Stimulated activated naive B cell treated with anti-CD40 and anti-IgM and Interleukin-4, amounts not matched to agents 10 μg/mL and 1 μg/mL and 100 μg/mL, for 72 hours (primary cell): ENCODE measurements around the gene MUSTN1.
A peak's percentile ranks its signal among the peaks of the same experiment; 100 is the strongest.

Source experiments
- ATAC-seq, 2 donors: fragments of 150-1000 bp; cut with Tn5 transposase; replicated peaks; 2 replicates each; pipeline ENCODE4 v1.10.0; 2021; ENCODE audit warnings: moderate library complexity in 1 of 2
- DNase-seq: peaks from one replicate; pipeline ENCODE4 v3.0.0; 2021
- H3K27ac Mint-ChIP-seq: one replicate; pipeline ENCODE4 v1.8.0; 2022; ENCODE audit warnings: mild to moderate bottlenecking, mixed read lengths
- H3K27me3 Mint-ChIP-seq, 2 donors: one replicate each; pipeline ENCODE4 v1.8.0; 2022; ENCODE audit warnings: mixed read lengths in 2 of 2
- H3K36me3 Mint-ChIP-seq, 2 donors: one replicate each; pipeline ENCODE4 v1.8.0; 2022; ENCODE audit warnings: mixed read lengths in 2 of 2, mild to moderate bottlenecking in 1 of 2
- H3K4me1 Mint-ChIP-seq, 2 donors: one replicate each; pipeline ENCODE4 v1.8.0; 2022; ENCODE audit warnings: mixed read lengths in 2 of 2, mild to moderate bottlenecking in 1 of 2
- H3K4me3 Mint-ChIP-seq, 2 donors: one replicate each; pipeline ENCODE4 v1.8.0; 2022; ENCODE audit warnings: mild to moderate bottlenecking in 2 of 2, mixed read lengths in 2 of 2, moderate library complexity in 1 of 2
- H3K9me3 Mint-ChIP-seq, 2 donors: one replicate each; pipeline ENCODE4 v1.8.0; 2022; ENCODE audit warnings: mixed read lengths in 2 of 2, mild to moderate bottlenecking in 1 of 2

MUSTN1 gene

DNA sequence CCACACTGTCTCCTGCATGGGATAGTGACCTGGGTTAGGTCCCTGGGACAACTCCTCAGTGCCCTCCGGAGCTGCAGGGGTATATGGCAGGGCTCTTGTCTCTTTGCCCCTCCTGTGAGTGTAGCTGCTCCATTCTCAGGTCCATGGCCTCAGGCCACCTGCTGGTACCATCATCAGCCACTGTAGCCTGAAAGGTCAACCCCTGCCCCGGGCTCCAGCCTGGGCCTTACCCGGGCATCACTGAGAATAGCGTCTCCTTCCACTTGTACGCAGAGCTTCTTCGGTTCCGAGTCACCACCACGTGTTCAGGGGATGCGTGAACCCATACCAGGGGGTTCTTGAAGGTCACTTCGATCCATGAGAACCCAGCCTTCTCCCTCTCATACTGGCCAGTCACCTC lies 18.2 kb downstream of the MUSTN1 start:
- no peak for DNase-seq
- no peak for ATAC-seq
- no peaks in the 10 kb centered on the region for H3K27me3 Mint-ChIP-seq
- no peaks in the 10 kb centered on the region for H3K4me1 Mint-ChIP-seq
- H3K4me3 Mint-ChIP-seq, result no peak overlapping the region
- no peaks in the 10 kb centered on the region for H3K9me3 Mint-ChIP-seq
- H3K27ac Mint-ChIP-seq, result no peak overlapping the region
- peaks cover 0 to 3% of the 10 kb centered on the region in 2 donors for H3K36me3 Mint-ChIP-seq

DNA sequence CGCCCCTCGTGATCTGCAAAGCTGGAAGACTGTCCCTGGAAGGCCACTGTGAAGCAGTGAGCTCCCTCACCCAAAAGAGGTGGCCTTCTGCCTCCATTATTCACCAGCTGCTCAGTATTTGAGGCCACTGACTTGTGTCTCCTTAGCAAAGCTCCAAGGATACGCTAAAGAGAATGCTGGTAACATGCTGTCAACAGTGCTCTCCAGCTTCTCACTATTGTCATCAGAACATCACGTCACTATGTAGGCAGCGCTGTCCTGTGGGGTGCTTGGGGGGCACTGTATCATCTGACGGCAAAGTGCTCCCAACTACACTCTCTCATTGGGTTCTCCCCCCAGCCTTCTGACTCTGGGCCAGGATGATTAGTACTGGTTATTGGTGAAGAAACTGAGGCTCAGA lies 18.6 kb downstream of the MUSTN1 start:
- H3K9me3 Mint-ChIP-seq, result no peaks in the 10 kb centered on the region
- no peak overlapping the region for H3K4me3 Mint-ChIP-seq
- no peak for ATAC-seq
- no peaks in the 10 kb centered on the region for H3K4me1 Mint-ChIP-seq
- DNase-seq, result no peak
- H3K27ac Mint-ChIP-seq, result no peak overlapping the region
- peaks cover 0 to 3% of the 10 kb centered on the region in 2 donors for H3K36me3 Mint-ChIP-seq
- no peaks in the 10 kb centered on the region for H3K27me3 Mint-ChIP-seq

DNA sequence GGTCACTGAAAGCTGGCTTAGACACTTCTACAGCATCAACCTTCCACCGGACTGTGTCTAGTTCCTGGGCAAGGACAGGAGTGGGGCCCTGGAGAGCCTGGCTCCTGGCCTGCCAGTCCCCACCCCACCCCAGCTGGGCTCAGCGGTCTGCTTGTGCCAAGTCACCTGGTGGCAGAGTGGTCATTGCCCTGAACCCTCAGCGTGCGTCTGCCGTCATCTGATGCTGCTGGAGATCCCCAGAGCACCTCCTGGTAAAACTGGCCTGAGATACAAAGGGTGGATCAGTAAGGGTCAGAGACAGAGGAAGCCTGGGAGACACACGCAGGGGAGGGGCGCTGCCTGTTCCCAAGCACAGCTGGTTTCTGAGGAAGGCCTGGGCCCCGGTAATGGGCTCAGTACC lies 21.0 kb downstream of the MUSTN1 start:
- Mint-ChIP-seq H3K4me1 (peaks cover 3 to 5% of the 10 kb centered on the region in 2 donors), H3K4me3 (no peak overlapping the region), H3K27me3 (peaks cover 0 to 8% of the 10 kb centered on the region in 2 donors), H3K36me3 (no peaks in the 10 kb centered on the region), H3K27ac (no peak overlapping the region), H3K9me3 (no peaks in the 10 kb centered on the region)
- ATAC-seq, result no peak
- DNase-seq, result no peak

DNA sequence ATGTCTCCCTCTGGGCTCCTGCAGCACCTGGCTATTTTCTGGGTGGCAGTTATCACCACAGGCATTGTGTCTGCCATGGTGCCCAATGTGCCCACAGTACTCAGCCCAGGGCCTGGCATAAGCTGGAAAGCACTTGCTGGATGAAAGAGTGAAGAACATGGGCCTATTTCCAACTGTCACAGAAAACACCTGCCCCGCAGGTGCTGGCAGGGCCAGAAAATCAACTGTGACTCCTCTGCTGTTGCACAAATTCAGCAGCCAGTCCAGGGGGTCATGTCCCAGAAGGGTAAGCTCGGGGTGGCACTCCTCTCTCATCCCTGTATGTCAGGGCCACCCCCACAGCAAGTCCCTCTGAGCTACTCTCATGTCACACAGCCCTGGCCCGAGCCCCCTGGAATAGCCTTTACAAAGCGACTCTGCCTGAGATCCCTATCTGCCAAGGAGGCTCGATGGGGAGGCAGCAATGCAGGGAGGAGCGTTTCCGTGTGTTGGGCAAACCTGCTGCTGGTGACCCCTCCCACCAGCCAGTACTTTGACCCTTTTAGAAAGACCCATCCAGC lies 23.3 kb downstream of the MUSTN1 start:
- Mint-ChIP-seq H3K9me3 (no peaks in the 10 kb centered on the region), H3K36me3 (no peaks in the 10 kb centered on the region), H3K27ac (no peak overlapping the region), H3K27me3 (peaks cover 0 to 8% of the 10 kb centered on the region in 2 donors), H3K4me1 (peaks cover 3 to 5% of the 10 kb centered on the region in 2 donors), H3K4me3 (no peak overlapping the region)
- no peak for DNase-seq
- no peak for ATAC-seq

DNA sequence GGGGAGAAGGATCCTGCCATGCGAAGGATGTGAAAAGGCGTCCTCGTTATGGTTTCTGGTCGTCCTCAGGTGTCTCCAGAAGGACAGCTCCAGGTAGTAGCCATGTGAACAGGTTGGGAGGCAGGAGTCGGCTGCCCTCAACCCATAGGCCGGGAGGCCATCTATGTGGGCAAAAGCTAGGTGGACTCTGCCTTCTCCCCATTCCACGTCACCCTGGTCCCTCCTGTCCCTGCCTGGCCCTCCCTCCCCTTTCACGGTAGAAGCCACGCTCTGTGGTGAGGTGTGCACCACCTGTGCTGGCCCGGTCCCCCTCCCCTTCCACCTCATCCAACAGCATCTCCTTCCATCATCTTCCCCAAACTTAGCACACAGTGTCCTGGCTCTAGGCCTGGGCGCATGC lies 23.9 kb downstream of the MUSTN1 start:
- no peaks in the 10 kb centered on the region for H3K36me3 Mint-ChIP-seq
- DNase-seq (no peak), ATAC-seq (no peak)
- H3K4me3 Mint-ChIP-seq, result no peak overlapping the region
- peaks cover 0 to 8% of the 10 kb centered on the region in 2 donors for H3K27me3 Mint-ChIP-seq
- H3K4me1 Mint-ChIP-seq, result peaks cover 3 to 5% of the 10 kb centered on the region in 2 donors
- no peak overlapping the region for H3K27ac Mint-ChIP-seq
- H3K9me3 Mint-ChIP-seq, result no peaks in the 10 kb centered on the region

DNA sequence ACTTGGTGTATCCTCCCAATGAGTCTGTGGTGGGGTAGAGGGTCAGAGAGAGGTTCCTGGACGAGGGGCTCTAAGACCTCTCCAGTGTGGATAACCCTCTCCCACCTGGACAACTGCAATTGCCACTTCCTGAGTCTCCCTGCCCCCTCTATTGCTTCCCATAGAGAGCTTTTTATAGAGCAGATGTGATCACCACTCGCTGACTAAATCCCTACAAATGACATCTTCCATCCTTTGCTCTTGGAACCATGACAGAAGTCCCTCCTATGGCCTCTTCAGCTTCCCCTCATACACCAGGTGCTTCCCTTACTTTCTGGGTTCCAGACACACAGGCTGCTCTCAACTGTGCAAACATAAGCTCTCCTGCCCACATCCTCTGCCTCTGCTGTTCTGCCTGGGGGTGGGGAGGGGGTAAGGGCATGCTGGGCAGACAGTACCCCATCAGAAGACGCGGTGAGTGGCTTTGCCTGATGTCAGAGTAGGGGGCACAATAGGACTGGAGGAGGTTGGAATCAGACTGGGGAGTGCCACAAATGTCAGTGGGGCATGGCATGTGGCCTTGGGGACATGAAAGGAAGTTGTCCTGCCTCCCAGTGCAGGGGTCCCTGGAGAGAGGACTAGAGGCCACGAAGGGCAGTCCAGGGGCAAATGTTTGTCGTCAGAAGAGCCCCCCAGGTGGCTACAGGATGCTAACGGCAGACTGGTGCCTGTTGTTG lies 25.0 kb downstream of the MUSTN1 start:
- ATAC-seq, result no peak
- Mint-ChIP-seq H3K27me3 (peaks cover 0 to 8% of the 10 kb centered on the region in 2 donors), H3K27ac (no peak overlapping the region), H3K4me1 (peaks cover 3 to 5% of the 10 kb centered on the region in 2 donors), H3K4me3 (no peak overlapping the region), H3K36me3 (no peaks in the 10 kb centered on the region), H3K9me3 (no peaks in the 10 kb centered on the region)
- DNase-seq, result no peak

DNA sequence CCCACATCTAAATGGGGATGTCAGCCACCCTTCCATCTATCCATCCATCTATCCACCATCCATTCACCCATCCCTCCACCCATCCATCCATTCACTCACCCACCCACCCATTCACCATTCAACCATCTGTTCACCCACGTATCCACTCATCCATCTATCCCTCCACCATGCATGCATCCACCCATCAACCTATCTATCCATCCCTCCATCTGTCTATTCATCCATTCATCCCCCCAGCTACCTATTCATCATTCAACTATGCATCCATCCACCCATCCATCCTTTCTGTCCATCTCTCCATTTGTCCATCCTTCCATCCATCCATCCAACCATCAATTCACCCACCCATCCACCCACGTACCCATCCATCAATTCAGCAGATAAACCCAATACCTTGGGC lies 25.7 kb downstream of the MUSTN1 start:
- DNase-seq, result no peak
- H3K27ac Mint-ChIP-seq, result no peak overlapping the region
- peaks cover 0 to 8% of the 10 kb centered on the region in 2 donors for H3K27me3 Mint-ChIP-seq
- H3K36me3 Mint-ChIP-seq, result no peaks in the 10 kb centered on the region
- no peaks in the 10 kb centered on the region for H3K9me3 Mint-ChIP-seq
- ATAC-seq, result no peak
- no peak overlapping the region for H3K4me3 Mint-ChIP-seq
- H3K4me1 Mint-ChIP-seq, result peaks cover 3 to 5% of the 10 kb centered on the region in 2 donors

DNA sequence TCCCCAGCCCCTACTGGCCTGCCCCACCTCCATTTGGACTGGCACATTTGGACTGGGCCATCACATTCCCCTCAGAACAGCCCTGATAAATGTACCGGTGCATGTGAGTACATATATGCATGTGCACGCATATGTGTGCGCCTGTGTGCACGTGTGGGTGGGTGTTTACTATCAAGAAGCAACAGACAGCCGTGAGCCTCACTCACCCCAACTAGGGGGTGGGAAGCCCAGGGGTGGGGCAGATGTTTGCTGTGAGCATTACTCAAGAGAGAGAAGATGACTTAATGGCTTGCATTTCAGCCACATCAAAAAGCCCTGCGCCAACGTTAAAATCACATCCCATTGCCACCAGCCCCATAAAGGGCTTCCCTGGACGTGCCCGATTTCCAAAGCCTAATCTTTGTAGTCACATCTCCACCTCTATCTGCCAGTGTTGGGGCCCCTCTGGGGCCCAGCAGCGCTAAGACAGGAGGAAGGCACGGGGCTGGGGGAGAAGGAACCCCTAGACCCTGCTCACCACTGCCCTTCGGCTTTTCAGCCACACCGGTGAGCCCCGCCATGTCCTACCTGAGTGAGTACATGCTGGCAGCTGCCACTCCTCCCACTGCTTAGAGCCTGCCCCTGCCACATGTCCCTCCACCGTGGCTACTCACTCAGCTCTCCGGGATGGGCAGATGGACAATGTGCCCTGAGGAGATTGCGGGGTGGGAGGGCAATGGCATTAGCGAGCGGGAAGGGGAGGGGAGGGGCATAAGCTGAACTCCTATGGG lies 29.4 kb downstream of the MUSTN1 start:
- no peak overlapping the region for H3K27ac Mint-ChIP-seq
- H3K4me1 Mint-ChIP-seq, result peaks cover 3 to 5% of the 10 kb centered on the region in 2 donors
- ATAC-seq (no peak), DNase-seq (no peak)
- no peaks in the 10 kb centered on the region for H3K36me3 Mint-ChIP-seq
- H3K27me3 Mint-ChIP-seq, result peaks cover 0 to 8% of the 10 kb centered on the region in 2 donors
- no peak overlapping the region for H3K4me3 Mint-ChIP-seq
- no peaks in the 10 kb centered on the region for H3K9me3 Mint-ChIP-seq

DNA sequence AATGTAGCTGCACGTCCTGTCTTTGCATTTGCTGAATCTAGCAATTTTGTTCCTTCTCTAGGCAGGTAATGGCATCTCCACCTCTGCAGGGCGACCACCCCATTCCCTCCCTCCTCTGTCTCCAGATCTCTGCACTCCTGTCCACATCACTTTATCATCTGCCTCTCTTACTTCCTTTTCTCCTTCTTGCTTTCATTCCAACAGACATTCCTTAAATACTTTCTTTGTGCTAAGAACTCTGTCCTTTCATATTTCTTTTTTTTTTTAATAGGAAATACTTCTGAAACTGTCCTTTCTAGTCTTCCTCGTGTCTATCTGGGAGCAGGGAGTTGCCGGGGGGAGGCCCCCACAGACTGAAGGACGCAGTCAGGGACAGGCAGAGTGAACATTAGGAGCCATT lies 33.0 kb downstream of the MUSTN1 start:
- no peak overlapping the region for H3K4me3 Mint-ChIP-seq
- no peak overlapping the region for H3K27ac Mint-ChIP-seq
- no peaks in the 10 kb centered on the region for H3K36me3 Mint-ChIP-seq
- H3K9me3 Mint-ChIP-seq, result no peaks in the 10 kb centered on the region
- no peaks in the 10 kb centered on the region for H3K27me3 Mint-ChIP-seq
- ATAC-seq (no peak), DNase-seq (no peak)
- no peaks in the 10 kb centered on the region for H3K4me1 Mint-ChIP-seq

DNA sequence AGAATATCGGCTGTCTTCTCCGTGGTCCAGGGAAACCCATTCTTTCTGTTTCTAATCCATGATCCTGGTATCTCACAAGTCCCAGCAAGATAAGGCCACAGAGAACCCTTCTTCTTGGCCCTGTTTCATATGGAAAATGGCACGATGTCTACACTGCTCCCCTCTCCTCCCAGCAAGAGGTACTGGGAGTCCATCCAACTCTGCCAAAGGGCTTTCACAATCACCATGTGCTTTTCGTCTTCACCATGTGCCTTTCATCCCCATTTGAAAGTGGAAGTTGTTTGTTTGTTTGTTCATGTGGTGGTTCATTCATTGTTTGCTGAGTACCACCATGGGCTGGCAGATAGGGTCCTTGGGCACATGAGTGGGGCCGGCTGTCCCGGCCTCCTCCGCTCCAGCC lies 34.7 kb downstream of the MUSTN1 start:
- H3K9me3 Mint-ChIP-seq, result no peaks in the 10 kb centered on the region
- H3K4me1 Mint-ChIP-seq, result no peaks in the 10 kb centered on the region
- ATAC-seq (no peak), DNase-seq (no peak)
- H3K27ac Mint-ChIP-seq, result no peak overlapping the region
- H3K27me3 Mint-ChIP-seq, result no peaks in the 10 kb centered on the region
- H3K4me3 Mint-ChIP-seq, result no peak overlapping the region
- H3K36me3 Mint-ChIP-seq, result no peaks in the 10 kb centered on the region

DNA sequence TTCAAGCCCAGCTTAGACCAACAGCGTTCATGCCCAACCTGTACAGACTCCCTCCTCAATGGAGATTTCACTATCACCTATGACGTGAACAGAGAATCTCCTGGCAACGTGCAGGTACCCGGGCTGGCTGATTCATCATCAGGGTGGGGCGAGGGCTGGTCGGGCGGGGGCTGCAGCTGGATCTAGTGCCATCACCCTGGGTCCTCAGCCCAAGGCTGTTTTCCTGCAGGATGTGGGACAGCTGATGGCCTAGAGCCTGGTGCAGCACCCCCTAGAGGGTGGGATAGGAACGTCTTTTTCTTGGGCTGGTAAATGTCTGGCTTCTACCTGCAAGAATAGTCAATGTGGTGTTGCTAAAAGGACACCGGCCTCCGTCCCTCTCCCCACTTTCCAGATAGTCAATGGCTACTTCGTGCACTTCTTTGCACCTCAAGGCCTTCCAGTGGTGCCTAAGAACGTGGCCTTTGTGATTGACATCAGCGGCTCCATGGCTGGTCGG lies 35.8 kb downstream of the MUSTN1 start:
- Mint-ChIP-seq H3K9me3 (no peaks in the 10 kb centered on the region), H3K36me3 (no peaks in the 10 kb centered on the region), H3K27ac (no peak overlapping the region), H3K27me3 (no peaks in the 10 kb centered on the region), H3K4me1 (no peaks in the 10 kb centered on the region), H3K4me3 (no peak overlapping the region)
- ATAC-seq (peak in 1 of 2 donors; percentile 50), DNase-seq (no peak)

DNA sequence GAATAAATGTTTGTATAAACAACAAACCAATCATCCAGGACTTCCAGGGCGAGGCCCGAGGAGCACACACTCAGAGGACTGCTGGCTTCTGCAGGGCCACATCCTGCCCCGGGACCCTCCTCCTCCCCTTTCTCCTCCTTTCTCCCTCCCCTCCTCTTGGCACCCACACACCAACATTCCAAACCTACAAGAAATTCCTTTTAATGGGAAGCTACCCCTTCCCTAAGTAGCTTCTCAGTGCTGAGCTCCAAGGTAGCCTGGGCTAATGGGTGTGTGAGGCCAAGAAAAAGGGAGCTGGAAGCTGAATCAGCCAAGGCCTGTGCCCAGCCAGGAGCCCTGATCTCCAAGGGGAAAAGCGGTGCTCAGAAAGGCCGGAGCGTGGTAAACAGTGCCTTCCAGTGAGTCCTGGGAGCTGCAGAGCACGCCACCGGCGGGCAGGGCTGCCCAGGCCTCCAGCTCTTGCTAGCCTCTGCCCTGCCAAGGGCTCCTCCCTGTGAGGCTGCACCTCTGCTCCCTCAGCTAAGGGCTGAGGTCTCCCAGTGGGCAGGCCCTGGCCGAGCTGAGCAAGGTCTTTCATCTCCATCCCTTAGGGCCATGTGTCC lies 36.3 kb downstream of the MUSTN1 start:
- ATAC-seq, result peak in 1 of 2 donors; percentile 18
- Mint-ChIP-seq H3K4me1 (no peaks in the 10 kb centered on the region), H3K36me3 (no peaks in the 10 kb centered on the region), H3K4me3 (no peak overlapping the region), H3K9me3 (no peaks in the 10 kb centered on the region), H3K27me3 (no peaks in the 10 kb centered on the region), H3K27ac (no peak overlapping the region)
- no peak for DNase-seq

DNA sequence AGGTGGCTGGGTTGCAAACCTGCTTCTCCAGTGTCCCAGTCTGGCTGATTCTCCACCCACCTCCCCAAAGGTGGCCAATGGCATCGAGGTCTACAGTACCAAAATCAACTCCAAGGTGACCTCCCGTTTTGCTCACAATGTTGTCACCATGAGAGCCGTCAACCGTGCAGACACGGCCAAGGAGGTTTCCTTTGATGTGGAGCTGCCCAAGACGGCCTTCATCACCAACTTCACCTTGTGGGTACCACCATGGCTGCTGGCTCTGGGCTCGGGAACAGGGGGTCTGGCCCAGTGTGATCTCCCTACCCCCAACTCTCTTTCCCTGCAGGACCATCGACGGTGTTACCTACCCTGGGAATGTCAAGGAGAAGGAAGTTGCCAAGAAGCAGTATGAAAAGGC lies 38.4 kb downstream of the MUSTN1 start:
- Mint-ChIP-seq H3K27ac (no peak overlapping the region), H3K36me3 (no peaks in the 10 kb centered on the region), H3K4me3 (no peak overlapping the region), H3K27me3 (no peaks in the 10 kb centered on the region), H3K4me1 (no peaks in the 10 kb centered on the region), H3K9me3 (no peaks in the 10 kb centered on the region)
- DNase-seq (no peak), ATAC-seq (no peak)

DNA sequence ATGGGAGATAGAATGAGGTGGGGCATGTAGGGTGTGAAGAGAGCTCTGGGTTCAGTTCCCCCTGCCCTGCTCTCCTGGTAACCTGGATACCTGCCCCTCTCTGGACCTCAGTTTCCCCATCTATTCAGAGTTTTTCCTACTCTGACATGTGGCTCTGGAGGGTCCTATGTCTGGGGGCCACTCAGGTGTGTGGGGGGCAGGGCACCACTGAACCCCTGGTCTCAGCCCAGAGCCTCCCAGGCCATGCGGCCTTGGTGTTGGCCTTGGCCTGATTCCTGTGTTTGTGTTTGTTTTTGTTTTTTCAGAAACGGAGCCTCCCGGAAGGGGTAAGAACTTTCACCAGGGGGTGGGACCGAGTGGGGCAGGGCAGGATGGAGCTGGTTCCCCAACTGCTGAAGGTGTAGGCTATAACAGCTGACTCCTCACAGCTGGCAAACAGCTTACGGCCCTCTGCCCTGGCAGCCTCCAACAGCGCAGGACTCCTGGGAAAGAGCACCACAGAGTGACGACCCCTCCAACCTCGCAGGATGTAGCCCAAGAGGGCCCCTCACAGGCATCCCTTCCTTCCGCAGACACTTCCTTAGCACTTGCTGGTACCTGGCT lies 39.4 kb downstream of the MUSTN1 start:
- H3K36me3 Mint-ChIP-seq, result no peaks in the 10 kb centered on the region
- H3K27me3 Mint-ChIP-seq, result no peaks in the 10 kb centered on the region
- ATAC-seq (no peak), DNase-seq (no peak)
- no peak overlapping the region for H3K4me3 Mint-ChIP-seq
- no peaks in the 10 kb centered on the region for H3K4me1 Mint-ChIP-seq
- no peaks in the 10 kb centered on the region for H3K9me3 Mint-ChIP-seq
- H3K27ac Mint-ChIP-seq, result no peak overlapping the region
